Embryonic facial prominence (tissue), 1 donor: ENCODE data around the gene RBMS3.
A peak's percentile ranks its signal among the peaks of the same experiment; 100 is the strongest.

ENCODE experiments used
- DNase-seq: peaks from one replicate; pipeline ENCODE4 v3.0.0-alpha.2; 2016; ENCODE audit errors: extremely low spot score

Gene RBMS3

GRCh38 chr3:29936766-29937165, 655.9 kb downstream of the RBMS3 start:
- DNase-seq = no peak

GRCh38 chr3:29937185-29937584, 656.3 kb downstream of the RBMS3 start:
- DNase-seq = no peak

- DNase-seq = no peak
These were observed 660.0 kb downstream of the RBMS3 start for GRCh38 chr3:29940759-29941323.

- DNase-seq = no peak
These were observed 661.4 kb downstream of the RBMS3 start for GRCh38 chr3:29942297-29942696.

GRCh38 chr3:29949131-29949530, 668.3 kb downstream of the RBMS3 start:
- DNase-seq = no peak

GRCh38 chr3:29949940-29950616, 669.2 kb downstream of the RBMS3 start:
- no peak for DNase-seq

GRCh38 chr3:29952431-29952830, 671.6 kb downstream of the RBMS3 start:
- DNase-seq = no peak

GRCh38 chr3:29955413-29955812, 674.5 kb downstream of the RBMS3 start:
- DNase-seq = no peak

GRCh38 chr3:29958816-29959215, 677.9 kb downstream of the RBMS3 start:
- DNase-seq = no peak

- DNase-seq = no peak
These were observed 691.0 kb downstream of the RBMS3 start for GRCh38 chr3:29971895-29972294.

GRCh38 chr3:29972320-29972993, 691.6 kb downstream of the RBMS3 start:
- DNase-seq = peak; percentile 29

GRCh38 chr3:29973763-29974162, 692.9 kb downstream of the RBMS3 start:
- no peak for DNase-seq

- no peak for DNase-seq
These were observed 696.0 kb downstream of the RBMS3 start for GRCh38 chr3:29976871-29977270.

GRCh38 chr3:29977360-29977759, 696.5 kb downstream of the RBMS3 start:
- DNase-seq = no peak

GRCh38 chr3:29978036-29978435, 697.2 kb downstream of the RBMS3 start:
- peak; percentile 9 for DNase-seq

- no peak for DNase-seq
These were observed 710.3 kb downstream of the RBMS3 start for GRCh38 chr3:29991198-29991597.

- DNase-seq = no peak
These were observed 721.9 kb downstream of the RBMS3 start for GRCh38 chr3:30002797-30003196.

GRCh38 chr3:30003741-30004140, 722.9 kb downstream of the RBMS3 start:
- DNase-seq = no peak

- DNase-seq = no peak
These were observed 723.6 kb downstream of the RBMS3 start for GRCh38 chr3:30004481-30004880.

- DNase-seq = no peak
These were observed 725.2 kb downstream of the RBMS3 start for GRCh38 chr3:30006111-30006510.

- no peak for DNase-seq
These were observed 726.8 kb downstream of the RBMS3 start for GRCh38 chr3:30007668-30008067.

- no peak for DNase-seq
These were observed 730.4 kb downstream of the RBMS3 start for GRCh38 chr3:30011237-30011803.
